ENCODE data around the gene TDRD7.
A peak's percentile ranks its signal among the peaks of the same experiment; 100 is the strongest.

Gene TDRD7

DNA sequence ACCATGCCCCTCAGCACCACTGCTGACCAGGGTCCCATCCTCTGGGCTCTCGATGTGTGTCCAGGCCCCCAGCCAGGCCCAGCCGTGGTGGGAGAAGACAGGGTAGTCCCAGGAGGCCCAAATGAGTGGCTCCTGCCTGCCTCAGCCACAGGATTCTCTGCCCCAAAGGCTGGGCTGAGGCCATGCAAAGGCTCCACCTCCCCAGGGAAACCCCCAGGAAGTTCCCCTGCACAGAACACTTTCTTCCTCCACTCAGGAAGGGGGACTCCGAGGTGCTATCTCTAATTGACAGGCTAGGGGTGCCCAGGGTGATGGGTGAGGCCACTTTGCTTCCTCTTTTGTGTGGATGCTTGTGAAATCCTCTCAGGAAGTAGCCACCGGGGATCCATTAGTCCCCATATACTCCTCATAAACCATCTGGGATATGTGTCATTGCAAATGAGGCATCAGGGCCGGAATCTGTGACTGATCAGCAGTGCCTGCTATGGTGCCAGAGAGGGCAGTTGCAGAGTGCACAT lies 23.1 kb upstream of the TDRD7 start:
- DNase-seq = peak; percentile 56 to 64

DNA sequence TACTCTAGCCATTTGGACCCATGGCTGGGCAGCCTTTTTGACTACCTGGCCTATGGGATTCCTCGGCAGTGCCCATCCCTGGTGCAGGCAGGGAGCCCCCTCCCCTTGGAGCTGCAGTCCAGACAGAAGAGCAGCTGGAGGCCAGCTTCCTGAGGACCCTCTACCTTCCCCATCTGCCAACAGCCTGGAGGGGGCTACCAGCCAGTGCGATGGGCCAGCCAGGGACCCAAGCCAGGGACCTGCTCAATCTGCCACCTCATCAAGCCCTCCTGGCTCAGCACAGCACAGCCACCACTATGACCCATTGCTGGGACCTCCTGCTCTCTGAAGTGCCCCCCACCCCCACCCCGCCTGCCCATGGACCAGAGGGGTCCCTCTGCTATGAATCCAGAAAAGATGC lies 22.6 kb upstream of the TDRD7 start:
- DNase-seq = no peak

DNA sequence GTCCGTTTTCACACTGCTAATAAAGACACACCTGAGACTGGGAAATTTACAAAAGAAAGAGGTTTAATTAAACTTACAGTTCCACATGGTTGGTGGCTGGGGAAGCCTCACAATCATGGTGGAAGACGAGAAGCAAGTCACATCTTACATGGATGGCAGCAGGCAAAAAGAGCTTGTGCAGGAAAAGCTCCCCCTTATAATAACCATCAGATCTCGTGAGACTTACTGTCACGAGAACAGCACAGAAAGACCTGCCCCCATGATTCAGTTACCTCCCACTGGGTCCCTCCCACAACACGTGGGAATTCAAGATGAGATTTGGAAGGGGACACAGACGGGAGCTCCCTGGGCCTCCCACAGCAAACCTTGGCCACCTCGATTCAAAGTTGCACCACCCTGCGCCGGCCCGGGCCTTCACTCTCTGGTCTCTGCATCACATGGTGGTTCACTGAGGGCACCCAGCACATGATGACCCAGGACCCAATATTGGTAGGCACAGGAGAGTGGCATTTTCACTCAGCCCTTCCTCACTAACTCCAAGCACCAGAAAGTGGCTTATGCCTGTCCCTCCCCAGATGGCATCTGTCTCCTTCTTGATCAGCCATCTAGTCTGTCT lies 21.0 kb upstream of the TDRD7 start:
- no peak for DNase-seq

DNA sequence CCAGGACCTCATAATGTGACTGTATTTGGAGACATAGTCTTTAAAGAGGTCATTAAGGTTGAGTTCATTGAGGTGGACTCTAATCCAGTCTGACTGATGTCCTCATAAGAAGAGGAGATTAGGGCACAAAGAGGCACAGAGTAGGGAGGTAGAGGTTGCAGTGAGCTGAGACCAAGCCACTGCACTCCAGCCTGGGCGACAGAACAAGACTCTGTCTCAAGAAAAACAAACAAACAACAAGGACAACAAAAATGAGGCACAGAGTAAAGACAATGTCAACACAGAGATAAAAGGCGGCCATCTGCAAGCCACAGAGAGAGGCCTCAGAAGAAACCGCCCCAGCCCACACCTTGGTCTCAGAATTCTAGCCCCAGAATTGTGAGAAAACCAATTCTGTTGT lies 17.0 kb upstream of the TDRD7 start:
- no peak for DNase-seq

DNA sequence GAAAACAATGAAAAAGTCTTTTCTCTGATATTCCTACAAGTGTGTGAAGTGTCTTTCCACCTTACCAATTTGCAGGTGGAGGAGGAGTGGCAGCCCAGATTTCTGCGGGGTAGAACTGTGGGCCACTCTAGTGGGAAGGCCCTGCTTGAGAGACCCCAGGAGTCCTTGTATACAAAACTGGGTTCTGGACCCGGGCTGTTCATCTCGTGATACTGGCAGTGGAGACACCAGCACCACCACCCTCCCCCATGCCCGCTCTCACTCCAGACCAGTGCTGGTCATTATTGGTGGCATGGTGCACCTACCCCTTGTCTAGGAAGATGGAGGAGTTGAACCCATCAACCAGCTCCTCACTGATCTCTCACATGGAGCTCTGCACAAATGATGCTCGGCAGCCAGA lies 16.2 kb upstream of the TDRD7 start:
- DNase-seq = no peak

DNA sequence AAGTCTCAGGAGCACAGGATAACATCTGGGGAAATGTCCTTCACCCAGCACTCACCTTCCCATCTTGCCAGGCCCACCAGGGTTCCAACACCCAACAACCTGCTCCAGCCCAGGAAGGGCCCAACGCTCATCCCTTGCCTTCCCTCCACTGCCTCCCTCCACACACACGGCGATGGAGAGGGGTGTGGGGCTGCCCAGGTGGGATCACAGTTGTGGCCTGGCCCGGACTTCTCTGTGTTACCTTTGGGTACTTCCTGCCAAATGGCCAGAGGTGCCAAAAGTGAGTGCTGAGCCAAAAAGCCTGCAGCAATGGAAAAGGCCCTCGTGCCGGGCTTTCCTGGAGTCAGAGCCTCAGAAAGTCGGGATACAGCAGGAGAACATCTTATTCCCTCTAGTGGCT lies 15.6 kb upstream of the TDRD7 start:
- DNase-seq = no peak

DNA sequence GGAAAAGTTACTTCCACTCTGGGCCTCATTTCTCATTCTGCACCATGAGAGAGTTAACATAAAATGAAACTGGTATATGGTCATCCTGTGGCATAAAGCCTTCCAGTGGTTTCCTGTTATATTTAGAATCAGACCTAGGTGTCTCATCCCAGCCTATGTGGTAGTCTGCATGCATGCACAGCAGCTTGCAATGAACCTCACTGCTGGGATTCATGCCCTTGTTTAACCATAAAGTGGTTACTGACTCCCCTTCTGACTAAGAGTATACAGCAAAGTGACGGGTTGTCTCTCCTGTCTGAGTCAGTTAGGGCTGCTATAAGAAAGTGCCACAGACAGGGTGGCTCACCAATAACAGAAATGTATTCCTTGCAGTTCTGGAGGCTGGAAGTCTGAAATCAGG lies 14.7 kb upstream of the TDRD7 start:
- peak in 1 of 2 experiments; percentile 52 for DNase-seq

DNA sequence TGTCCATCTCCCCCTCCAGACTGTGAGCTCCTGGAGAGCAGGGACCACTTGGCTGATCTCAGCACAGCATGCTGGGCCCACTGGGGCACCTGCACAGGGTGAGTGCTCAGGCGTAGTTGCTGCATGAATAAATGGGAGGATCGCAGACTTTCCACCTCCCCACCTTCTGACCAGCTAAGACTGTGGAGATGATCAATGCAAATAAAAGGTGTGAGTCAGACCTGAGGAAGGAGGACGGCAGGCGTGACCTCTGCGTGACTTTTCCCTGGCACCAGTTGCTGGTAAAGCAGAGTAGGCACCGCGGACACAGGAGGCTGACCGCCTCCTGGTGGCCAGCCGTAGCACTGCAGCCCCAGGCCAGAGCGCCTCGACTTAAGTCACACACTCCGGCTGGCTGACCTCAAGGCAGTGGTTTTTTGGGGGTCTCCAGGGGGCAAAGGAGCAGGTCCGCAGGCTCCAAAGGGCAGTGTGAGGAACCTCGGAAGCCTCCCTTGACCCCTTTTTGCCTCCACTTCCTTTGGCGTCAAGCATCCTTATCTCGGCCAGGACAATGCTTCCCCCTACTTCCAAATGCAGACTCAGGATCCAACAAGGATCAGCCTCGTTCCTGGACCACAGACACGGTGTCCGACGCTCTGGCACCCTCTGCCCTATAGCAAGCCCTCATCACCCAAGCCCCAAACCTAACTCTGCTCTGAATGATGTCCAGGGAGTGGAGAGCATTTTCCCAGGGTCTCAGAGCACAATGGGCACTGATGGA lies 12.7 kb upstream of the TDRD7 start:
- peak; percentile 82 to 83 for DNase-seq

DNA sequence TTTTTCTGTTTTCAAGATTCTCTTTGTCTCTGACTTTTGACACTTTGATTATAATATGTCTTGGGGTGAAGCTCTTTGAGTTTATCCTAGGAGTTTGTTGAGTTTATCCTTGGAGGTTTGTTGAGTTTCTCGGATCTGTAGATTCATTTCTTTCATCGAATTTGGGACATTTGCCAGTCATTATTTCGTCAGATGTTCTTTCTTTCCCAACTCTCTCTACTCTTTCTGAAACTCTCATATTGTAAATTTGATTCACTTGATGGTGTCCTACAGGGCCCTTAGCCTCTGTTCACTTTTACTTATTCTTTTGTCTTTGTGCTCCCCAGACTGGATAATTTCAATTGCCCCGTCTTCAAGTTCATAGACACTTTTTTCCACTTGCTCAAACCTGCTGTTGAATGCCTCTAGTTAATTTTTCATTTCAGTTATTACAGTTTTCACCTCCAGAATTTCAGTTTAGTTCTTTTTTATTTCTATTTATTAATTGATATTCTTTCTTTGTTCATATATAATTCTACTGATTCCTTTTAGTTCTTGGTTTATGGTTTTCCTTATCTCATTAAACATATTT lies 8.1 kb upstream of the TDRD7 start:
- no peak for DNase-seq

DNA sequence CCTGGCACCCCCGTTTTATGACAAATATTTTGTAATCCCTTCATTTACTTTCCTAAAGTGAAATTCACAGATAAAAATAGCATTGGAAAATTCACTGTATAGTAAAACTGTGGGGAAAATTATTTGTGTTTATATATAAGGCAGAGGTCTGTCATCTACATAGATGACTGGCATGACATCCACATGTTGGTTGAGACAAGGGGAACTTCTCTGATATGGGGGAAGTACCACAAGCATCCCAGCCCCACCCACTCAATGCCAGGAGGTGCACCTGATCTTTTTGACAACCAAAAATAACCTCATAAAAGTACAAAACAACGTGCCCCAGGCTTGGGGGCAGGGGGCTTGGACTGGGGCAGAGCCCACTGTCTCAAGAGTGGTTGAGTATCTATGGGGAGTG lies 6.3 kb upstream of the TDRD7 start:
- no peak for DNase-seq

DNA sequence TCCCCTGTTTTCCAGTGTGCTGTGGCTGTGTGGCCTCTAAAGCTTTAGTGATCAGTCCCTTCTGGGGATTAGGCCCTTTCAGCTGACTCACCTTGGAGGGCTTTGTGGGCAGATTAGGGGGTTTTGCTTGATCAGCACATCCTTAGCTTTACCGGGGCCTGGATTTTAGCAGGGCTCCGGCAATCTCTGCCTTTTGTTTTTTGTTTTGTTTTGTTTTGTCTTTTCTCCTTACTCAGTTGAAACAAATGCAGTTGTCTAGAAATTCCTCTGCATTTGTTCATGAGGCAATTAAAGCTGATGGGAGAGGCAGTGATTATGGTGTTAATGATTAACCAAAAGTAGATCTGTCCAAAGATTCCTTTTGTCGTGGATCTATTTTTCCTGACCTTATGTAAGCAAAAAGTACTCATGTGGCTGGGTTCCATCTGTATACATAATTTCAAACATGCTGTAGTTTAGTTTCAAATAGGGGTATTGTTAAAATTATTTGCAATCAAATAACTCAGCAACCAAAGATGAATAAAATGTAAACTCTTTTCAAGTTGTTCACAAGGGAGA lies 5.2 kb upstream of the TDRD7 start:
- no peak for DNase-seq

DNA sequence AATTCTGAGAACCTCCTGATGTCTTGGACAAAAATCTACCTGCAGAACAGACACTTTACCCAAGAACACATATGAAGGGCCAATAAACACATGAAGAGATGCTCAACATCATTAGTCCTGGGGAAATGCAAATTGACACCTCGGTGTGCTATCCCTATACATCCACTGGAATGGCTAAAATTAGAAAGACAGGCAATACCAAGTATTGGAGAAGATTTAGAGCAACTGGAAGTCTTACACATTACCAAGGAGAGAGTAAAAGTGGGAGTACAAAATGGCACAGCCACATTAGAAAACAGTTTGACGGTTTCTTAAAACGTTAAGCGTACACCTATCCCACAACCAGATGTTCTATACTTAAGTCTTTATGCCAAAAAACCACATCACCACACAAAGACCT lies 3.3 kb upstream of the TDRD7 start:
- no peak for DNase-seq

DNA sequence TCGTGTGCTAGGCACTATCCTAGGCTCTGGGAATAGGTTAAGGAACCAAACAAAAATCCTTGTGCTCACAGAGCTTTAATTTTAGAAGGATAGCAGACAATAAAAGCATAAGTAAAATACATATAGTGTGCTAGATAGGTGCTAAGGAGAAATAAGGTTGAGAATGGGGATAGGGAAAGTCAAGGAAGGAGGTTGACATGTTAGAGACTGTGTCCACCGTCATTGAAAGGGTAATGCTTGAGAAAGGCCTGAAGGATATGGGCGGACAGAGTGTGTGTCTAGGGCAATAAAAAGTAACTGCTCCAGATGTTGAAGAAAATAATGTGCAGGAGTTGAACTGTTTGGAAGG lies 482 bp upstream of the TDRD7 start:
- no peak for DNase-seq

DNA sequence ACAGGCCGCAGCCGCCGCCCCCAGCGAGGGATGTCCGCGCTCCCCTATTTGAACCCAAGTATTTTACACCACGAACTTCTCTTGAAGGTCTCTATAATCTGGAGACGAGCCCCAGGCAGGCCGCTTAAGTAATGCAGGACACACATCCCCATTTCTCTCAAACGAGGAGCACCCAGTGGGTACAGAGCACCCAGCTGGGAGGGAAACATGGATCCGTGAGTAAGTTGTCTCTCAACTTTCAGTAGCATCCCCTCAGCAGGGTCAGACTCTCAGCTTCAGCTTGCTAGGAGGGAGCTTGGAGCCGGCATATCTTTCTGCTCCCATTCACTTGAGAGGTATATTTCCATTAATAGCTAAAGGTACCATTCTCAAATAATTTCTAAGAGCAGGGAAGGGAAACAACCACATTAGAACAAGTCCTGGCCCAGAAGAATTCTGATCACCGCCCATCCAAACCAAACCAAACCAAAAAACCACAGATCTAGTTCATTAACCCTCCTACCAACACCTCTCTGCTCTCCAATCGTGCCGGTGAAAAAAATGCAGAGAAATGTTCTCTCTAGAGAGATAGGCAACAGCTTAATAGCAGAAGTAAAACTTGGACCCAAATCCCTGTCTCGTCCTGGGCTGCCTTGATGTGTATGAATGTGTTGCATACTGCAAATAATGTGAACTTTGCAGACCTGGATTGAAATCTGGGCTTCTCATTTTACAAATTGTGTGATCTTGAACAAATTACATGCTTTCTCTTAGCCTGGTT lies 910 bp downstream of the TDRD7 start:
- DNase-seq = no peak

DNA sequence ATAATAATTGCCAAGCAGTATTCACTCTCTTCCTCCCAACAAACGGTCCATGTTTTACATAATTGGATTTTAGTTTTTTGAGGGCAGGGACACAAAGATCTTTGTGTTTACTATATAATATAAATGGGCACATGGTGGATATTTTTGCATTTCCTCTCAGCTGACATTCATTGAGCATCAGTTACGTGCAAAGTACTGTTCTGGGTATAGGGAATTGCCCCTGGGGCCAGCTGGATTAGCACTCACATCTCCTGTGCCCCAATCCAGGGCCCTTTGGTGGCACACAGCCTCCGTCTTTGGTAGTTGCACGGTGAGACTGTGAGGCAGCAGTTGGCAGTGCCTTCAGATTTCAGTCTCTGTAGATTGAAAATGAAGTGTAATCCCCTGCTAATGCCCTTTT lies 1.6 kb downstream of the TDRD7 start:
- no peak for DNase-seq

DNA sequence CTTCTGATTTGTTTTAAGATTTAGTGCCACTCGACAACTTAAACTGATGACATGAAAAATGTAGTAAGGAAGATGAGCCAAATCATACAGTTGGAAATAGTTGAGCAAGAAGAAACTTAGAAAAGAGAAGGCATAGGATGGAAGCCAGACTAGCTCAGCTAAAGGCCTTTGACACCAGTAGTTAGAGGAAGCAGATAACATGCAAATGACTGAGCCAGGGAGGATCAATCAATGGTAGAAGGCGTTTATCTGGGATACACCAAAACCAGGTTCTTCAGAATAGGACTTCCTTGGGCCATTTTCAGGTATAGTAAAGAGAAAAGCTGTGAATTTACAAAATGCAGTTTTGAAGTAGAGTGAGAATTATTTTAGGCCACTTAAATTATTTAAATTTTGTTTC lies 3.2 kb downstream of the TDRD7 start:
- no peak for DNase-seq

DNA sequence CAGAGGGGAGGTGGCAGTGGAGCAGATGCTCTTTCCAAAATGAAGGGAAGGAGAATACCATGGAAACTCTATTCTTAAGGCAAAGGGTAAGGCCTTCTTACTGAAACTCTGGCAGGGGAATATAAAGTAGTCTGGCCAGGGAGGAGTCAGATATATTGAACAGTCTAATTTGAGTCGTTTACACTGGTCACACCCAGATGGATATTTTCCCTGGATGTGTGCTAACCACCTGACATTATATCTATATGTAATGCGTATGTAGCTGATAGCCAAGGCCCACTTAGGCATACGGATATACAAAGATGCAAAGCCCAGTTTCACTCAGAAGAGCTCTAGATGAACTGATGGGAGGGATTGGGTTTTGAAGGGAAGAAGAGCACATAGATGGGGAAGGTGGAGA lies 7.0 kb downstream of the TDRD7 start:
- no peak for DNase-seq

DNA sequence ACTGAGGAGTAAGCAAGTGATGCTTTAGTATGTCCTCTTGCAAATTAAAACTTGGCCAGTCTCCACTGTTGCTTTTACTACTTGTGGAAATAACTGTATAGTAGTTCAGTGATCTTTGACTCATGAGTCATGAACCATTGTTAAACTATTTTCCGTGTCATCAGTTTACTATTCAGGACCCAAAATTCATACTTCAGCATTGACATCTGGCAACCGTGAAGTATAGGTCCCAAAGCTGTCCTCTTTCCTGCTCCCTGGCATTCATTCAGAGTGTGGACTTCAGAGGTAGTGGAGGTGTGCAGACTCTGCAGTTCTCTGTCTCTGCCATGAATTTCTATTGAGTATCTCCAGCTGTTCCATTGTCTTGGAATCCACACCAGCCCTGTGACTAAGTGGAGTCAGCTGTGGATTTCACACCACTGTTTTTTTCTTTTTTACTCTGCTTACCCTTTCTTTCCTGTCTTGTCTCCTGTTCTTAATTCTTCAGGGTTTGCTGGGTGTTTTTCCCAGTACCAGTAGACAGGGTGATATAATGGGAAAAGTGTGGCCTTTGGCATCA lies 7.5 kb downstream of the TDRD7 start:
- no peak for DNase-seq

DNA sequence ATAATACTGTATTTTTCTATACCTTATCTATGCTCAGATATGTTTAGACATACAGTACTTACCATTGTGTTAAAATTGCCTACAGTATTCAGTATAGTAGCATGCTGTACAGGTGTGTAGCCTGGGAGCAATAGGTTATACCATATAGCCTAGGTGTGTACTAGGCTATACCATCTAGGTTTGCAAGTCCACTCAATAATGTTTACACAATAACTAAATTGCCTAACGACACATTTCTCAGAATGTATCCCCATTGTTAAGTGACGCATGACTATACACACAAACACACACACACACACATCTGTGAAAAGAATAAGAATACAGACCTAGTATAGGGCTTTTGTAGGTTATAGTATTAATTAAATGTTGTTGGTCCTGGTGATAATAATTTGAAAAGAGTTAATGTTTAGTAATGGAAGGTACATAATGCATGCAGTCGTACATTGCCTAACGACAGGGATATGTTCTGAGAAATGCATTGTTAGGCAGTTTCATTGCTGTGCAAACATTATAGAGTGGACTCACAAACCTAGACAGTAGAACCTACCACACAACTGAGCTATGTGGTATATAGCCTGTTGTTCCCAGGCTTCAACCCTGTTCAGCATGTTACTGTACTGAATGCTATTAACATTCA lies 13.6 kb downstream of the TDRD7 start:
- no peak for DNase-seq

DNA sequence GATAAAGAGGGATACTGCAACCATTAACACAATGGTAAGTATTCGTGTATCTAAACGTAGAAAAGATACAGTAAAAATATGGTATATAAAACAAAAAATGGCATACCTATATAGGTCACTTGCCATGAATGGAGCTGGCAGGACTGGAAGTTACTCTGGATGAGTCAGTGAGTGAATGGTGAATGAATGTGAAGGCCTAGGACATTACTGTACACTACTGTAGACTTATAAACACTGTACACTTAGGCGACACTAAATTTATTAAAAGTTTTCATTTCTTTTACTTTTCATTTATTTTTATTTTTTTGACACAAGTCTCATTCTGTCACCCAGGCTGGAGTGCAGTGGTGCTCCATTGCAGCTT lies 14.1 kb downstream of the TDRD7 start:
- no peak for DNase-seq

DNA sequence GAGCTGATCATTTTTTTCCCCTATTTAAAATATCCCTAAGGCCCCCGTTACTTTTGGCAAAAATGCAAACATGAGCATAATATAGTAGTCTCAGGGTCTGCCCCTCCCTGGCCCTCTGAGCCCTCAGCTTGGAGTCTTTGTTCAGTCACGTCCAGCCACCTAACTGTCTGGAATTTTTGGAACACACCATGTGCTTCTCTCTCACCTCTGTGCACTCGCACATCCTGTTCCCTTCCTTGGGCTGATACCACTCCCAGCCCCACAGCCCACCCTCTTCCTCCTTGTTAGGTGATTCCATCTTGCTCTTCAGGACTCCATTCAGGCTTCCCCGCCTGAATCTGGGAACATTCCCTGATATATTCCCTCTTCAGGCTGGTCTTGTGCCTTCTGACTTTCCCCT lies 16.0 kb downstream of the TDRD7 start:
- no peak for DNase-seq

DNA sequence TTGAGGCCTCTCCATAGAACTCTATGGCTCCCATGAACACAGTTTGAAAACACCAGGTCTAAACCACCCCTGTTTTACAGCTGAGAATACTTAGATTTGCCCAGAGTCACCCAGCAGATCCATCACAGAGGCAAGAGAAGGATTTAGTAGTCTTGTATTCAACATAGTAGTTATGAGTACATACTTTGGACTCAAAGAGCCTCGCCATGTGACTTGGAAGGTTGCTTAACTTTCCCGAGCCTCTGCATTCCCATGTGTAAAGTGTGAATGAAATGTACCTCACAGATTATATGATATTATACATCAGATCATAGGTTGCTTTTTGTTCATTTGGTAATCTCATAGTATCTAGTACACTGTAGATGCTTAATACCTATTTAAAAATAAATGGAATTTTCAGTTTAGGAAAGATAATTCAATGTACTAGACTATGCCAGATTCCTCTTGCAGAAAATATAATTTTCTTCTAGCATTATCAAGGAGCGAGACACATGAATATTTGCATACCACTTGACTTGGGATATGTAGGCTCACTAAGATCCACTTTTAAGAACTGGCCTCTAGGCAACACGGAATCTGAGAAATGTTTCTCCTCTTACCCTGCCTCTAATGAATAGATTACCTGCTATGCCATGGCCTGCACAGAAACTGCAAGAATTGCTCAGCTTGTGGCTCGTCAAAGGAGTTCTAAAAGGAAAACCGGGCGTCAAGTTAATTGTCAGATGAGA lies 18.6 kb downstream of the TDRD7 start:
- DNase-seq = no peak
